Subcutaneous adipose tissue (tissue), 4 donors: ENCODE results near the gene SKIC2. TPM values are rescaled to one million over a fixed set of nuclear protein-coding genes. Genes with fewer than 3 reads are reported as not detected.
"Not testable (repeated sequence)": the region's sequence is repeated elsewhere in the genome, so short reads cannot be mapped to it uniquely, and the experiment has no call there.

Experiments
- CTCF ChIP-seq: fragments of 450-650 bp; IDR thresholded peaks from one replicate; pipeline ENCODE4 v1.5.1; 2016; ENCODE audit warnings: low read depth, mild to moderate bottlenecking, control low read depth, antibody characterized with exemption, moderate library complexity
- small RNA-seq: library from RNA; depleted of rRNA; stranded (forward); fragments of <200 nt; gene quantifications from one replicate; pipeline ENCODE3, GENCODE V24; 2016
- total RNA-seq, 4 donors: library from RNA; depleted of rRNA; stranded (reverse); fragments of >200 nt; gene quantifications; one replicate each; pipeline ENCODE4 v1.1.0, GENCODE V29; 2016

Gene SKIC2
- total RNA-seq, 4 donors from 2014 or later: 16.1 to 44.6 (median 32.2) TPM

- TF ChIP-seq CTCF: not testable (repeated sequence)
These were observed 22.8 kb downstream of the SKIC2 start, which contains the start of gene C4A for GRCh38 chr6:31981744-31982143. Gene C4A, plus strand, starts transcription at chr6:31982057. Its CDS starts 51 bp downstream, at chr6:31982108.

- TF ChIP-seq CTCF: not testable (repeated sequence)
These were observed 55.6 kb downstream of the SKIC2 start, which contains the start of gene C4B for GRCh38 chr6:32014547-32014946. Gene C4B, plus strand, starts transcription at chr6:32014795. Its CDS starts 51 bp downstream, at chr6:32014846.

Small RNAs within 50 kb of the gene (small RNA-seq; reads per million reads assigned to genes)
- gene AL645922.1: not detected

Other genes starting within 250 kb of the SKIC2 start
- gene LY6G6D, start 243.8 kb upstream of the SKIC2 start, total RNA-seq: not detected
- gene LY6G6C, start 237.4 kb upstream of the SKIC2 start, total RNA-seq: not detected
- gene MPIG6B, start 235.8 kb upstream of the SKIC2 start, total RNA-seq: under 1 TPM in 1 of 4 donors, not detected in 3; 0.33 TPM
- 100 to 1,000 TPM; 112 to 189 (median 160) TPM for gene DDAH2, start 229.9 kb upstream of the SKIC2 start, total RNA-seq
- 100 to 1,000 TPM; 181 to 503 (median 311) TPM for gene CLIC1, start 222.6 kb upstream of the SKIC2 start, total RNA-seq
- gene MSH5, start 219.2 kb upstream of the SKIC2 start, total RNA-seq: 10 to 100 TPM in 2 of 4 donors, 1 to 10 TPM in 2; 7.5 to 24.5 (median 9.0) TPM
- 1 to 10 TPM in 2 of 4 donors, not detected in 2; 2.0 to 8.3 TPM for gene SAPCD1, start 196.5 kb upstream of the SKIC2 start, total RNA-seq
- not detected for gene VWA7, start 181.8 kb upstream of the SKIC2 start, total RNA-seq
- gene VARS1, start 163.4 kb upstream of the SKIC2 start, total RNA-seq: 10 to 100 TPM; 20.6 to 49.7 (median 31.2) TPM
- 10 to 100 TPM; 14.3 to 27.5 (median 24.0) TPM for gene LSM2, start 152.2 kb upstream of the SKIC2 start, total RNA-seq
- 1 to 10 TPM in 3 of 4 donors, under 1 TPM in 1; 0.65 to 2.9 (median 1.2) TPM for gene HSPA1L, start 143.9 kb upstream of the SKIC2 start, total RNA-seq
- 100 to 1,000 TPM; 100 to 210 (median 165) TPM for gene HSPA1A, start 143.6 kb upstream of the SKIC2 start, total RNA-seq
- gene HSPA1B, start 131.4 kb upstream of the SKIC2 start, total RNA-seq: 100 to 1,000 TPM in 2 of 4 donors, 10 to 100 TPM in 2; 61.8 to 153 (median 91.6) TPM
- gene NEU1, start 96.4 kb upstream of the SKIC2 start, total RNA-seq: 10 to 100 TPM; 24.9 to 46.6 (median 40.2) TPM
- under 1 TPM in 1 of 4 donors, not detected in 3; 0.51 TPM for gene SLC44A4, start 80.2 kb upstream of the SKIC2 start, total RNA-seq
- gene EHMT2, start 61.5 kb upstream of the SKIC2 start, total RNA-seq: 10 to 100 TPM in 3 of 4 donors, 1 to 10 TPM in 1; 9.5 to 33.3 (median 23.3) TPM
- 1 to 10 TPM in 1 of 4 donors, under 1 TPM in 3; 0.38 to 1.7 (median 0.93) TPM for gene ZBTB12, start 57.1 kb upstream of the SKIC2 start, total RNA-seq
- 10 to 100 TPM; 16.4 to 96.4 (median 34.6) TPM for gene C2, start 31.5 kb upstream of the SKIC2 start, total RNA-seq
- gene CFB, start 13.1 kb upstream of the SKIC2 start, total RNA-seq: 10 to 100 TPM; 25.1 to 35.4 (median 33.8) TPM
- 10 to 100 TPM; 58.8 to 96.6 (median 68.5) TPM for gene NELFE, start 204 bp upstream of the SKIC2 start, total RNA-seq
- 10 to 100 TPM; 11.1 to 17.5 (median 12.4) TPM for gene DXO, start 13.0 kb downstream of the SKIC2 start, total RNA-seq
- gene C4A, start 22.9 kb downstream of the SKIC2 start, total RNA-seq: 10 to 100 TPM in 3 of 4 donors, 1 to 10 TPM in 1; 5.1 to 17.2 (median 13.5) TPM
- gene C4B, start 55.6 kb downstream of the SKIC2 start, total RNA-seq: 10 to 100 TPM in 1 of 4 donors, 1 to 10 TPM in 3; 5.1 to 17.3 (median 8.9) TPM
- gene CYP21A2, start 79.2 kb downstream of the SKIC2 start, total RNA-seq: under 1 TPM in 1 of 4 donors, not detected in 3; 0.57 TPM
- gene TNXB, start 150.2 kb downstream of the SKIC2 start, total RNA-seq: 100 to 1,000 TPM in 3 of 4 donors, 10 to 100 TPM in 1; 93.9 to 261 (median 142) TPM
- gene ATF6B, start 169.1 kb downstream of the SKIC2 start, total RNA-seq: 10 to 100 TPM; 27.6 to 64.0 (median 30.9) TPM
- gene FKBPL, start 171.1 kb downstream of the SKIC2 start, total RNA-seq: 1 to 10 TPM in 3 of 4 donors, under 1 TPM in 1; 0.98 to 3.2 (median 2.1) TPM
- 1 to 10 TPM in 1 of 4 donors, under 1 TPM in 2, not detected in 1; 0.34 to 1.3 (median 0.57) TPM for gene PRRT1, start 192.8 kb downstream of the SKIC2 start, total RNA-seq
- 10 to 100 TPM; 16.5 to 44.8 (median 22.1) TPM for gene PPT2, start 195.0 kb downstream of the SKIC2 start, total RNA-seq
- gene EGFL8, start 205.4 kb downstream of the SKIC2 start, total RNA-seq: 10 to 100 TPM in 1 of 4 donors, 1 to 10 TPM in 3; 2.3 to 13.0 (median 5.6) TPM
- 10 to 100 TPM; 17.8 to 28.2 (median 25.6) TPM for gene AGPAT1, start 216.9 kb downstream of the SKIC2 start, total RNA-seq
- 10 to 100 TPM; 46.5 to 68.0 (median 52.8) TPM for gene RNF5, start 219.2 kb downstream of the SKIC2 start, total RNA-seq
- 1 to 10 TPM; 2.4 to 5.5 (median 2.8) TPM for gene AGER, start 225.1 kb downstream of the SKIC2 start, total RNA-seq
- gene PBX2, start 231.0 kb downstream of the SKIC2 start, total RNA-seq: 10 to 100 TPM; 26.9 to 40.9 (median 33.7) TPM
- 10 to 100 TPM in 3 of 4 donors, 1 to 10 TPM in 1; 10.0 to 46.2 (median 12.0) TPM for gene GPSM3, start 233.5 kb downstream of the SKIC2 start, total RNA-seq